Measurements from ENCODE around the gene MOCS3.

Gene MOCS3

GRCh38 chr20:51008718-51009117 lies 50.1 kb downstream of the MOCS3 start:
- in situ Hi-C loops (cut with HindIII; ENCODE audit: low sequenced_read_pairs), result loop anchor here (5.0 to 10.0 kb wide), 4 partner anchors 76 to 589 kb away; no protein-coding TSS in a partner anchor

GRCh38 chr20:51009303-51010042 lies 50.9 kb downstream of the MOCS3 start:
- in situ Hi-C loops (cut with HindIII; ENCODE audit: low sequenced_read_pairs), result loop anchor here (5.0 to 10.0 kb wide), 4 partner anchors 75 to 588 kb away; no protein-coding TSS in a partner anchor

GRCh38 chr20:51010043-51010365 lies 51.4 kb downstream of the MOCS3 start:
- in situ Hi-C loops (cut with HindIII; ENCODE audit: low sequenced_read_pairs), result no loop called here

GRCh38 chr20:51010932-51011331 lies 52.3 kb downstream of the MOCS3 start:
- in situ Hi-C loops (cut with HindIII; ENCODE audit: low sequenced_read_pairs), result no loop called here

- in situ Hi-C loops (cut with HindIII; ENCODE audit: low sequenced_read_pairs), result no loop called here
Observed at GRCh38 chr20:51011479-51011878, 52.9 kb downstream of the MOCS3 start.

- in situ Hi-C loops (cut with HindIII; ENCODE audit: low sequenced_read_pairs), result no loop called here
Observed at GRCh38 chr20:51012357-51012756, 53.7 kb downstream of the MOCS3 start.

Data from endothelial cell of hepatic sinusoid (primary cell).